GM12878 (cell line): ENCODE measurements around the gene CAPN8. TPM values are rescaled to one million over a fixed set of nuclear protein-coding genes. Genes with fewer than 3 reads are reported as not detected.

ENCODE experiments used
- ATAC-seq: fragments of 200-7000 bp; cut with Tn5 transposase; 3 replicates; pipeline ENCODE4 v1.9.1; 2020; ENCODE audit warnings: mild to moderate bottlenecking, moderate library complexity
- BruUV-seq: library from RNA; stranded (reverse); fragments of 400-500 nt; replicated peaks from 2 replicates; lab custom pipeline; 2021; lab: Mats Ljungman, UMichigan
- CTCF ChIA-PET: fragments of 300-600 bp; sonication (Branson Sonifier 250); formaldehyde crosslinking; extraction: SDS; loops from one replicate; lab custom pipeline; 2021; ENCODE audit warnings: inconsistent platforms; lab: Yijun Ruan, JAX
- POLR2A ChIA-PET: fragments of 350-600 bp; formaldehyde crosslinking; extraction: SDS; loops from one replicate; lab custom pipeline; 2021; ENCODE audit warnings: inconsistent platforms; lab: Charles Lee
- RAD21 ChIA-PET: fragments of 300-600 bp; sonication (Branson Sonifier 250); formaldehyde crosslinking; loops from one replicate; lab custom pipeline; 2023; ENCODE audit warnings: antibody characterized with exemption; ENCODE audit not compliant: unreplicated experiment; lab: Charles Lee
- SMC1A ChIA-PET: fragments of 300-600 bp; sonication (Branson Sonifier 250); formaldehyde crosslinking; loops from one replicate; lab custom pipeline; 2023; ENCODE audit not compliant: unreplicated experiment, uncharacterized antibody; lab: Charles Lee
- DNase-seq: peaks from one replicate; pipeline ENCODE4 v3.0.0-alpha.2; 2011; ENCODE audit warnings: low read depth, low spot score
- FAIRE-seq: peaks from 3 replicates; lab custom pipeline; 2011; peaks lifted over from hg19 to GRCh38; lab: Jason Lieb, UNC
- H2AFZ ChIP-seq: 2 replicates; pipeline ENCODE4 v1.6.0; 2011; ENCODE audit warnings: low read depth, low read length, control low read depth; ENCODE audit not compliant: control insufficient read depth
- H3K27ac ChIP-seq: 2 replicates; pipeline ENCODE4 v1.5.1; 2011; ENCODE audit warnings: control low read depth; ENCODE audit not compliant: control insufficient read depth, insufficient read depth
- H3K27me3 ChIP-seq, 2 experiments: replicated peaks in 1 of 2; 2 replicates each; pipeline versions ENCODE4 v1.6.0 to v1.6.1; 2011; ENCODE audit warnings: low read length in 1 of 2; ENCODE audit not compliant: control insufficient read depth in 2 of 2, insufficient read depth in 2 of 2
- H3K36me3 ChIP-seq, 2 experiments: 2 replicates each; pipeline ENCODE4 v1.5.1; 2011; ENCODE audit warnings: low read length in 1 of 2; ENCODE audit not compliant: control insufficient read depth in 2 of 2, insufficient read depth in 2 of 2
- H3K4me1 ChIP-seq: 2 replicates; pipeline ENCODE4 v1.6.1; 2011; ENCODE audit warnings: mild to moderate bottlenecking, low read length, moderate library complexity, mixed read lengths; ENCODE audit not compliant: control insufficient read depth, insufficient read depth
- H3K4me2 ChIP-seq: 2 replicates; pipeline ENCODE4 v1.6.0; 2011; ENCODE audit warnings: control low read depth; ENCODE audit not compliant: control insufficient read depth, insufficient read depth
- H3K4me3 ChIP-seq: fragments of 200-600 bp; sonication (generic); 2 replicates; pipeline ENCODE4 v1.5.1; 2016
- H3K79me2 ChIP-seq: 2 replicates; pipeline ENCODE4 v1.6.0; 2011; ENCODE audit warnings: low read length; ENCODE audit not compliant: control insufficient read depth, insufficient read depth
- H3K9ac ChIP-seq: 2 replicates; pipeline ENCODE4 v1.8.0; 2011; ENCODE audit warnings: low read length, control low read depth, mixed read lengths; ENCODE audit not compliant: control insufficient read depth, insufficient read depth
- H3K9me3 ChIP-seq: replicated peaks from 3 replicates; pipeline ENCODE4 v1.5.1; 2011; ENCODE audit warnings: mild to moderate bottlenecking, low read length; ENCODE audit not compliant: control insufficient read depth, insufficient read depth
- H4K20me1 ChIP-seq: 2 replicates; pipeline ENCODE4 v1.6.0; 2011; ENCODE audit not compliant: control insufficient read depth, insufficient read depth
- ATF7 ChIP-seq: fragments of 450-650 bp; IDR thresholded peaks from 2 replicates; pipeline ENCODE4 v1.6.1; 2016; ENCODE audit warnings: low read depth, mild to moderate bottlenecking
- BACH1 ChIP-seq: fragments of 450-650 bp; IDR thresholded peaks from 2 replicates; pipeline ENCODE4 v1.6.1; 2017; ENCODE audit warnings: mild to moderate bottlenecking, borderline replicate concordance
- CBX5 ChIP-seq: sonication (generic); IDR thresholded peaks from 2 replicates; pipeline ENCODE4 v1.6.1; 2016; ENCODE audit warnings: low read depth, moderate library complexity, mild to moderate bottlenecking, inconsistent platforms
- EGR1 ChIP-seq, 2 experiments: IDR thresholded peaks; 1 replicate in 1 of 2; 2 replicates in 1 of 2; pipeline ENCODE4 v1.6.1; 2011 to 2012; ENCODE audit warnings: low read depth in 2 of 2, low read length in 2 of 2, borderline replicate concordance in 1 of 2, mild to moderate bottlenecking in 1 of 2, moderate library complexity in 1 of 2
- FOXK2 ChIP-seq: fragments of 450-650 bp; IDR thresholded peaks from 2 replicates; pipeline ENCODE4 v1.6.1; 2017; ENCODE audit warnings: mild to moderate bottlenecking, moderate library complexity
- HDGF ChIP-seq: fragments of 450-650 bp; IDR thresholded peaks from 2 replicates; pipeline ENCODE4 v1.6.1; 2016; ENCODE audit warnings: antibody characterized with exemption
- JUND ChIP-seq: IDR thresholded peaks from 2 replicates; pipeline ENCODE4 v1.6.1; 2012; ENCODE audit warnings: low read depth, mild to moderate bottlenecking, low read length, improper control_type of control experiment, moderate library complexity
- KAT2A ChIP-seq: conservative IDR thresholded peaks from 2 replicates; pipeline ENCODE4 v1.6.1; 2011; ENCODE audit warnings: low read depth, low read length; ENCODE audit not compliant: control insufficient read depth
- NRF1 ChIP-seq: conservative IDR thresholded peaks from 2 replicates; pipeline ENCODE4 v1.6.1; 2011; ENCODE audit warnings: mild to moderate bottlenecking, low read depth, low read length, improper control_type of control experiment
- PAX5 ChIP-seq: IDR thresholded peaks from 2 replicates; pipeline ENCODE4 v1.6.1; 2011; ENCODE audit warnings: low read depth, low read length, borderline replicate concordance
- RAD21 ChIP-seq: IDR thresholded peaks from 2 replicates; pipeline ENCODE4 v1.6.1; 2011; ENCODE audit warnings: mild to moderate bottlenecking, low read depth, low read length, moderate library complexity; ENCODE audit not compliant: insufficient read depth
- REST ChIP-seq: IDR thresholded peaks from 2 replicates; pipeline ENCODE4 v1.6.1; 2012; ENCODE audit warnings: mild to moderate bottlenecking, low read depth, low read length
- TARDBP ChIP-seq: IDR thresholded peaks from 2 replicates; pipeline ENCODE4 v1.6.1; 2016; ENCODE audit warnings: borderline replicate concordance
- TBL1XR1 ChIP-seq: IDR thresholded peaks from 2 replicates; pipeline ENCODE4 v1.6.1; 2012; ENCODE audit warnings: low read depth, low read length, improper control_type of control experiment
- YY1 ChIP-seq: IDR thresholded peaks from 2 replicates; pipeline ENCODE4 v1.6.1; 2011; ENCODE audit warnings: low read depth, mild to moderate bottlenecking, low read length
- ZNF384 ChIP-seq: IDR thresholded peaks from 2 replicates; pipeline ENCODE4 v1.6.1; 2012; ENCODE audit warnings: low read depth, mild to moderate bottlenecking, low read length, improper control_type of control experiment, borderline replicate concordance
- WGBS: methylation state at CpG from one replicate; pipeline ENCODE4 v1.1.6; 2016; ENCODE audit warnings: low lambda C conversion rate; ENCODE audit not compliant: insufficient replicate concordance, insufficient coverage; ENCODE audit errors: missing lambda C conversion rate; 5-methylcytosine and 5-hydroxymethylcytosine counted together
- in situ Hi-C: fragments of 300-500 bp; cut with MboI; formaldehyde crosslinking; loops from 9 replicates; pipeline ENCODE4 v1.14.3; 2018; ENCODE audit warnings: mixed read lengths
- intact Hi-C: fragments of 100-400 bp; cut with micrococcal nuclease; formaldehyde crosslinking; loops from one replicate; pipeline ENCODE4 v1.14.2; 2022; ENCODE audit not compliant: unreplicated experiment
- polyA plus RNA-seq, 11 experiments: library from polyadenylated mRNA; depleted of rRNA in 4 of 11; unstranded in 6 of 11; stranded (reverse) in 5 of 11; fragments of >200 nt; fragmentation: Nextera tagmentation in 4 of 11; fragmentation: Illumina TruSeq in 1 of 11; extraction: Ambion mirVana in 4 of 11; extraction: Trizol in 1 of 11; gene quantifications; 1 replicate in 1 of 11; 2 replicates in 10 of 11; pipeline versions ENCODE4 v1.2.1 to v1.2.3, GENCODE V29; 2011 to 2016; ENCODE audit warnings: inconsistent platforms in 2 of 11, missing spikeins in 2 of 11, low read depth in 1 of 11
- total RNA-seq, 4 experiments: library from RNA; depleted of rRNA in 3 of 4; stranded (reverse); fragments of >200 nt in 3 of 4; fragmentation: Illumina TruSeq in 1 of 4; extraction: Trizol in 1 of 4; gene quantifications; 2 replicates each; pipeline versions ENCODE4 v1.2.1 to v1.2.3, GENCODE V29; 2013 to 2021
- TF ChIP-seq, protein P1 (sequence below): IDR thresholded peaks from 2 replicates; pipeline ENCODE4 v1.6.1; 2011; ENCODE audit warnings: borderline replicate concordance, low read depth, mild to moderate bottlenecking, moderate library complexity, mixed read lengths, low read length; ENCODE audit not compliant: insufficient read depth; ENCODE audit errors: extremely low read length

The CAPN8 gene
- total and polyA plus RNA-seq, 10 of the 15 experiments (the other 5 are each of a cell fraction or from before 2014, with no cell fraction given): 6.4 to 30.7 (median 12.3) TPM

DNA sequence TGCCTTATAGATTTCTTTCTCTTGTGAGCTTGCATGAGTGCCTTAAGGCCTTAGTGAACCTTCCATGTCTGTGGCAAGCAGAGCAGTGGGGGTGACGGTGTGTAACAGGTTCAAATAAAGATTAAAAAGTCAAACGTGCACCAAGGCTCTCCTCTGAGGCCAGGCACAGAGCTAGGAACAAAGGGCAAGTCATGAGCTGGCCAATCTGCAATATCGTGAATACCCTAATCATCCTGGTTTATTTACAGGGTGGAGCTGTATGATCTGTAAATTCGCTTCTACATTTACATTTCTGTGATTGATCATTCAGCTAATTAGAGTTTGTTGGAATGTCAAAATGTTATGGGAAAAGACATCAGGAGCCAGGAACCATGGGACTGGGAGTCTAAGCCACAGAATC is 120.2 kb downstream of the CAPN8 start:
- 28% methylated on average over 4 of the region's 4 CpGs for WGBS
- H2AFZ ChIP-seq: no peak overlapping the region
- H3K79me2 ChIP-seq: no peaks in the 10 kb centered on the region
- H3K4me1 ChIP-seq: peaks cover 4% of the 10 kb centered on the region
- TF ChIP-seq RAD21 (no peak), YY1 (no peak), ATF7 (no peak), HDGF (no peak), TARDBP (no peak), BACH1 (no peak), NRF1 (no peak), EGR1 (IDR thresholded peaks at IDR 0.05; ENCODE audit: borderline replicate concordance in 1 of 2, low read depth in 2 of 2, low read length in 2 of 2) (no peak), FOXK2 (no peak), ZNF384 (no peak), KAT2A (no peak), TBL1XR1 (no peak), JUND (no peak), PAX5 (no peak), REST (no peak), CBX5 (no peak)
- TF ChIP-seq, protein P1, sequence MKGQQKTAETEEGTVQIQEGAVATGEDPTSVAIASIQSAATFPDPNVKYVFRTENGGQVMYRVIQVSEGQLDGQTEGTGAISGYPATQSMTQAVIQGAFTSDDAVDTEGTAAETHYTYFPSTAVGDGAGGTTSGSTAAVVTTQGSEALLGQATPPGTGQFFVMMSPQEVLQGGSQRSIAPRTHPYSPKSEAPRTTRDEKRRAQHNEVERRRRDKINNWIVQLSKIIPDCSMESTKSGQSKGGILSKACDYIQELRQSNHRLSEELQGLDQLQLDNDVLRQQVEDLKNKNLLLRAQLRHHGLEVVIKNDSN: no peak
- TF ChIP-seq, all 136 proteins: peak for 0
- ChIA-PET SMC1A (interaction anchor here (1.0 to 4.4 kb wide), 3 partner anchors 12 to 31 kb away, joined by 3 to 27 read pairs (median 3); no protein-coding TSS in a partner anchor), RAD21 (interaction anchor here (0.8 to 3.1 kb wide), 4 partner anchors 9 to 31 kb away, joined by 3 to 14 read pairs (median 4); no protein-coding TSS in a partner anchor), POLR2A (no interaction called here), CTCF (interaction anchor here (1.2 to 4.4 kb wide), 3 partner anchors 9 to 13 kb away, joined by 3 to 26 read pairs (median 9); no protein-coding TSS in a partner anchor)
- intact Hi-C loops: no loop called here
- Histone ChIP-seq H4K20me1 (no peaks in the 10 kb centered on the region), H3K4me2 (no peak overlapping the region), H3K9me3 (peaks cover 6% of the 10 kb centered on the region; the same call in 1 of the 3 replicates), H3K36me3 (no peaks in the 10 kb centered on the region), H3K27me3 (no peaks in the 10 kb centered on the region), H3K4me3 (no peak overlapping the region), H3K27ac (no peak overlapping the region), H3K9ac (no peak overlapping the region)
- DNase-seq: no peak
- no TSS peak for BruUV-seq
- FAIRE-seq: no peak
- in situ Hi-C loops: no loop called here
- ATAC-seq: no peak
